Neural progenitor cell (in vitro differentiated cells): ENCODE measurements around the gene EXOSC10. TPM values are rescaled to one million over a fixed set of nuclear protein-coding genes. Genes with fewer than 3 reads are reported as not detected.
"Not testable (repeated sequence)": the region's sequence is repeated elsewhere in the genome, so short reads cannot be mapped to it uniquely, and the experiment has no call there.

Experiments
- DNase-seq: peaks from one replicate; pipeline ENCODE4 v3.0.0-alpha.2; 2016; ENCODE audit warnings: low spot score
- H2AFZ ChIP-seq: fragments of 200-600 bp; sonication (generic); replicated peaks from 2 replicates; pipeline ENCODE4 v1.6.1; 2016; ENCODE audit warnings: antibody characterized with exemption
- H3F3A ChIP-seq: fragments of 200-600 bp; sonication (generic); 2 replicates; pipeline ENCODE4 v1.6.1; 2016; ENCODE audit warnings: antibody characterized with exemption, low read depth
- H3K27ac ChIP-seq: fragments of 200-600 bp; sonication (generic); 2 replicates; pipeline ENCODE4 v1.5.1; 2016; ENCODE audit warnings: mild to moderate bottlenecking
- H3K27me3 ChIP-seq: fragments of 200-600 bp; sonication (generic); 2 replicates; pipeline ENCODE4 v1.6.1; 2016; ENCODE audit warnings: mild to moderate bottlenecking, moderate library complexity
- H3K36me3 ChIP-seq: fragments of 200-600 bp; sonication (generic); 2 replicates; pipeline ENCODE4 v1.5.1; 2016
- H3K4me1 ChIP-seq: fragments of 200-600 bp; sonication (generic); 2 replicates; pipeline ENCODE4 v1.6.1; 2016; ENCODE audit warnings: mixed run types
- H3K4me2 ChIP-seq: fragments of 200-600 bp; sonication (generic); 2 replicates; pipeline ENCODE4 v1.6.1; 2016
- H3K4me3 ChIP-seq: fragments of 200-600 bp; sonication (generic); 2 replicates; pipeline ENCODE4 v1.5.1; 2016
- H3K79me2 ChIP-seq: fragments of 200-600 bp; sonication (generic); 2 replicates; pipeline ENCODE4 v1.6.1; 2016; ENCODE audit warnings: low read depth
- H3K9ac ChIP-seq: fragments of 200-600 bp; sonication (generic); 2 replicates; pipeline ENCODE4 v1.6.1; 2016
- H3K9me3 ChIP-seq: fragments of 200-600 bp; sonication (generic); 2 replicates; pipeline ENCODE4 v1.5.1; 2016; ENCODE audit warnings: low read depth
- H4K20me1 ChIP-seq: fragments of 200-600 bp; sonication (generic); 2 replicates; pipeline ENCODE4 v1.6.1; 2016; ENCODE audit warnings: low read depth
- H3K27ac Mint-ChIP-seq: 3 replicates; pipeline ENCODE4 v1.8.0; 2021; ENCODE audit warnings: mixed read lengths
- H3K27me3 Mint-ChIP-seq: 2 replicates; pipeline ENCODE4 v1.8.0; 2022; ENCODE audit warnings: low read depth, mild to moderate bottlenecking, inconsistent platforms, moderate library complexity, mixed read lengths; ENCODE audit not compliant: insufficient read depth
- H3K36me3 Mint-ChIP-seq: 3 replicates; pipeline ENCODE4 v1.8.0; 2021; ENCODE audit warnings: mixed read lengths
- H3K4me1 Mint-ChIP-seq: 3 replicates; pipeline ENCODE4 v1.8.0; 2021; ENCODE audit warnings: mixed read lengths
- H3K4me3 Mint-ChIP-seq: 3 replicates; pipeline ENCODE4 v1.8.0; 2021; ENCODE audit warnings: mild to moderate bottlenecking, moderate library complexity, mixed read lengths
- H3K9me3 Mint-ChIP-seq: 3 replicates; pipeline ENCODE4 v1.8.0; 2020; ENCODE audit warnings: mixed read lengths
- EZH2 ChIP-seq: fragments of 200-600 bp; sonication (generic); IDR thresholded peaks from 2 replicates; pipeline ENCODE4 v1.6.1; 2017; ENCODE audit warnings: antibody characterized with exemption, mild to moderate bottlenecking, moderate library complexity
- EZH2phosphoT487 ChIP-seq: fragments of 200-600 bp; sonication (generic); IDR thresholded peaks from 2 replicates; pipeline ENCODE4 v1.6.1; 2017; ENCODE audit warnings: antibody characterized with exemption
- total RNA-seq: library from RNA; depleted of rRNA; stranded (reverse); fragments of >200 nt; gene quantifications from 2 replicates; pipeline ENCODE4 v1.2.3, GENCODE V29; 2015; ENCODE audit warnings: low replicate concordance
- TF ChIP-seq, protein P1 (sequence below): fragments of 200-600 bp; sonication (generic); IDR thresholded peaks from 2 replicates; pipeline ENCODE4 v1.5.1; 2017; ENCODE audit warnings: antibody characterized with exemption, mild to moderate bottlenecking

EXOSC10 gene
- total RNA-seq, 1 donor from 2014 or later = 102 TPM

DNA sequence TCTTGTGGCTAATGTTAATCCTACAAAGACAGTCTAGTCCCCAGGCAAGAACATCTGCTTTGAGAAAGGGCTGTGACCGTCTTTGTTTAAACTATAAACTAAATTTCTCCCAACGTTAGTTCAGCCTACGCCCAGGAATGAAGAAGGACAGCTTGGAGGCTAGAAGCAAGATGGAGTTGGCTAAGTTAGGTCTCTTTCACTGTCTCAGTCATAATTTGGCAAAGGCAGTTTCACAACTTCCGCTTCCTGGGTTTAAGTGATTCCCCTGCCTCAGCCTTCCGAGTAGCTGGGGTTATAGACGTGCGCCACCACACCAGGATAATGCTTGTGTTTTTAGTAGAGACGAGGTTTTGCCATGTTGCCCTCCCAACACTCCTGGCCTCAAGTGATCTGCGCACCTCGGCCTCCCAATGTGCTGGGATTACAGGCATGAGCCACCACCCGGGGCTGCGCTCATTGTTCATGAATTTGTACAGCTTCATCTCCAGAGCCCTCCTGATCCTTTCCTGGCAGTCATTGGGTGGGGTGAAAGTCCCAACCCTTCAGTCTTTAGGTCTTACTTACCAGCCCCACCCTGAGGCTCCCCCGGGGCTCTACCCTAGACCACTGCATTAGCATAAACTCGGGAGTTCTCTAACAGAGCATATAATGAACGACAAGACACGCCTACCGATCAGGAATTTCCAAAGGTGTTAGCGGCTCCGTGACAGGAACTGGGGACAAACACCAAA lies 47.7 kb downstream of the EXOSC10 start:
- TF ChIP-seq EZH2 (no peak), EZH2phosphoT487 (no peak)
- TF ChIP-seq, protein P1, sequence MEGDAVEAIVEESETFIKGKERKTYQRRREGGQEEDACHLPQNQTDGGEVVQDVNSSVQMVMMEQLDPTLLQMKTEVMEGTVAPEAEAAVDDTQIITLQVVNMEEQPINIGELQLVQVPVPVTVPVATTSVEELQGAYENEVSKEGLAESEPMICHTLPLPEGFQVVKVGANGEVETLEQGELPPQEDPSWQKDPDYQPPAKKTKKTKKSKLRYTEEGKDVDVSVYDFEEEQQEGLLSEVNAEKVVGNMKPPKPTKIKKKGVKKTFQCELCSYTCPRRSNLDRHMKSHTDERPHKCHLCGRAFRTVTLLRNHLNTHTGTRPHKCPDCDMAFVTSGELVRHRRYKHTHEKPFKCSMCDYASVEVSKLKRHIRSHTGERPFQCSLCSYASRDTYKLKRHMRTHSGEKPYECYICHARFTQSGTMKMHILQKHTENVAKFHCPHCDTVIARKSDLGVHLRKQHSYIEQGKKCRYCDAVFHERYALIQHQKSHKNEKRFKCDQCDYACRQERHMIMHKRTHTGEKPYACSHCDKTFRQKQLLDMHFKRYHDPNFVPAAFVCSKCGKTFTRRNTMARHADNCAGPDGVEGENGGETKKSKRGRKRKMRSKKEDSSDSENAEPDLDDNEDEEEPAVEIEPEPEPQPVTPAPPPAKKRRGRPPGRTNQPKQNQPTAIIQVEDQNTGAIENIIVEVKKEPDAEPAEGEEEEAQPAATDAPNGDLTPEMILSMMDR = no peak
- H3K27me3 Mint-ChIP-seq = no peaks in the 10 kb centered on the region
- Histone ChIP-seq H2AFZ (no peak overlapping the region), H3F3A (peaks cover 14% of the 10 kb centered on the region), H3K9me3 (no peaks in the 10 kb centered on the region), H3K36me3 (no peaks in the 10 kb centered on the region), H3K4me1 (peaks cover 16% of the 10 kb centered on the region), H3K9ac (no peak overlapping the region), H3K79me2 (no peaks in the 10 kb centered on the region), H4K20me1 (peaks cover 27% of the 10 kb centered on the region), H3K27me3 (no peaks in the 10 kb centered on the region), H3K4me3 (no peak overlapping the region), H3K27ac (no peak overlapping the region), H3K4me2 (no peak overlapping the region)
- no peak for DNase-seq
- H3K27ac Mint-ChIP-seq = peak overlapping the region; percentile 78
- H3K4me1 Mint-ChIP-seq = peaks cover 18% of the 10 kb centered on the region
- no peaks in the 10 kb centered on the region for H3K36me3 Mint-ChIP-seq
- peak overlapping the region; percentile 31 for H3K4me3 Mint-ChIP-seq
- no peaks in the 10 kb centered on the region for H3K9me3 Mint-ChIP-seq

DNA sequence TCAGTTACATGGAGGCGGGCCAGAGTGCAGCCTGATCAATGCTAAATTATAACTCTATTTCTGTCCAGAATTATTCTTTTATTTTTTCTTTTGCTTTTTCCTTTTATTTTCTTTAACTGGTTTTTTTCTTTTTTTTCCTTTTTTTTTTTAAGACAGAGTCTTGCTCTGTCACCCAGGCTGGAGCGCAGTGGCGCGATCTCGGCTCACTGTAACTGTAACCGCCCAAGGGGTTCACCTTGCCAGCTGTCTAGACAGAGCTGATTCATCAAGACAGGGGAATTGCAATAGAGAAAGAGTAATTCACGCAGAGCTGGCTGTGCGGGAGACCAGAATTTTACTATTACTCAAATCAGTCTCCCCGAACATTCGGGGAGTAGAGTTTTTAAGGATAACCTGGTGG lies 48.5 kb downstream of the EXOSC10 start:
- peaks cover 18% of the 10 kb centered on the region for H3K4me1 Mint-ChIP-seq
- not testable (repeated sequence) for H3K4me3 Mint-ChIP-seq, H3K27ac Mint-ChIP-seq, DNase-seq, H3K4me2 ChIP-seq, H3K4me3 ChIP-seq, H3K36me3 Mint-ChIP-seq, H3K9ac ChIP-seq, H3K27me3 ChIP-seq, H3K79me2 ChIP-seq, H3K36me3 ChIP-seq, H2AFZ ChIP-seq, H3K9me3 ChIP-seq, H3K27ac ChIP-seq, H3K9me3 Mint-ChIP-seq, H3K27me3 Mint-ChIP-seq
- Histone ChIP-seq H3K4me1 (peaks cover 16% of the 10 kb centered on the region), H4K20me1 (peaks cover 27% of the 10 kb centered on the region), H3F3A (peaks cover 14% of the 10 kb centered on the region)

DNA sequence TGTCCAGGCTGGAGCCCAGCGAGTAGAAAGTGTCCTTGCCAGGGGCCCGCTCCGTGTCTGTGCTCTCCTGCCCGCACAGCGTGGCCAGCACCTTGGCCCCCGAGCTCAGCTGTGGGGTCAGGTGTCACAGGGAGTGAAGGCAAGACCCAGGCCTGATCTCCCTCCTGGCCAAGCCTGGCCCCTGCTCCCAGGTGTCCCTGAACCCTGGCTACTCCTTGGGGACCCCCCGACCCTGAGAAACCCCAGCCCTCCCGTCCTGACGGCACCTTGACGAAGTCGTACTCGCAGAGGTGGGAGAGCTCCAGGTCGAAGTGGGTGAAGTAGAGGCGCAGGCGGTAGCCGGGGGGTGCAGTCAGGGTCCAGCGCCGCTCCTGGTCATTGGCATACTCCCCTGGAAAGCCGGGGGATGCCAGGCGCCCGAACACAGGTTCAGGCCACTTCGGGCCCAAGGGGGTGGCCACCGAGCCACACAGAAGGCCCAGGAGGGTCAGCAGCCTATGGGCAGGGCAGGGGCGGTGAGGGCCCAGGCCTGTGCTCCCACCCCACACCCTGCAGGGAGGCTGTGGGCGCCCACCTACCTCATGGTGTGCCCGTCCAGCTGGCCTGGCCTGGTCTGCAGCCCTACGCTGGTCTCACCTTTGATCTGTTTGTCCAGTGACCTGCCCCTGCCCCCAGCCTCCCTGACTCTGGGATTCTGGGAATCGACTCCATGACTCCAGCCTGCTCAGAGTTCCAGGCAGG lies 52.9 kb downstream of the EXOSC10 start, which contains the start of gene MASP2:
MASP2 (minus strand) TSS at position 615 of the 741 bp plus-strand sequence; CDS start at position 583, 32 bp downstream.
- Mint-ChIP-seq H3K4me3 (peak within 1 kb of the TSS; percentile 35), H3K27ac (no peak within 1 kb of the TSS), H3K27me3 (peaks cover 2% of the 10 kb centered on the region), H3K4me1 (peaks cover 12% of the 10 kb centered on the region), H3K9me3 (no peaks in the 10 kb centered on the region), H3K36me3 (no peaks in the 10 kb centered on the region)
- Histone ChIP-seq H3K27ac (no peak within 1 kb of the TSS), H4K20me1 (no peaks in the 10 kb centered on the region), H2AFZ (no peak within 1 kb of the TSS), H3K9ac (no peak within 1 kb of the TSS), H3K9me3 (no peaks in the 10 kb centered on the region), H3K4me3 (no peak within 1 kb of the TSS), H3K4me2 (no peak within 1 kb of the TSS), H3K27me3 (no peaks in the 10 kb centered on the region), H3K4me1 (peaks cover under 1% of the 10 kb centered on the region), H3K36me3 (no peaks in the 10 kb centered on the region), H3F3A (no peaks in the 10 kb centered on the region), H3K79me2 (no peaks in the 10 kb centered on the region)
- TF ChIP-seq EZH2 = no peak
- TF ChIP-seq, protein P1 = no peak
- TF ChIP-seq EZH2phosphoT487 = no peak
- DNase-seq = no peak

DNA sequence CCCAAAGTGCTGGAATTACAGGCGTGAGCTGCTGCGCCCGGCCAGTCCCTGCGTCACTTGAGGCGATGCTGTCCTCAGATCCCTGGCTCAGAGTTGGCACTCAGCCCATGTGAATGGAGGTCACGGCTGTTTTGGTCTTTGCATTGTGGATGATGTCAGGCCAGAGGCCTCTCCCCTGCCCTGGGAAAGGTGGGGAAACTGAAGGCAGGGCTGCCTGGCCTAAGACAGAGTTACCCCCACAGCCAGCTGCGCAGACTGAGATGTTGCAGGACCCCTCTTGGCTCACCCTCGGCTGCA lies 53.5 kb downstream of the EXOSC10 start:
- peaks cover 8% of the 10 kb centered on the region for H3K4me1 Mint-ChIP-seq
- Histone ChIP-seq H3K27me3 (no peaks in the 10 kb centered on the region), H3K4me1 (no peaks in the 10 kb centered on the region), H3K4me3 (no peak overlapping the region), H3K36me3 (no peaks in the 10 kb centered on the region), H3K9ac (no peak overlapping the region), H3K4me2 (no peak overlapping the region), H3K27ac (no peak overlapping the region), H3F3A (no peaks in the 10 kb centered on the region), H3K9me3 (no peaks in the 10 kb centered on the region), H2AFZ (no peak overlapping the region), H4K20me1 (no peaks in the 10 kb centered on the region), H3K79me2 (no peaks in the 10 kb centered on the region)
- no peaks in the 10 kb centered on the region for H3K9me3 Mint-ChIP-seq
- no peak overlapping the region for H3K4me3 Mint-ChIP-seq
- DNase-seq = no peak
- no peak overlapping the region for H3K27ac Mint-ChIP-seq
- no peak for TF ChIP-seq EZH2
- TF ChIP-seq EZH2phosphoT487 = no peak
- TF ChIP-seq, protein P1 = no peak
- no peaks in the 10 kb centered on the region for H3K36me3 Mint-ChIP-seq
- H3K27me3 Mint-ChIP-seq = peaks cover 2% of the 10 kb centered on the region
